OCI-LY1 (cell line): ENCODE results near the gene FNDC3A.

ENCODE experiments used
- EZH2 ChIP-seq: fragments of 200-600 bp; sonication (generic), shearing (Covaris generic); IDR thresholded peaks from 2 replicates; pipeline ENCODE4 v1.8.0; 2017; ENCODE audit warnings: borderline replicate concordance, mixed run types, mild to moderate bottlenecking, antibody characterized with exemption, low read length, moderate library complexity, mixed read lengths
- TF ChIP-seq, protein P1 (sequence below): fragments of 200-600 bp; sonication (generic), shearing (Covaris generic); IDR thresholded peaks from 2 replicates; pipeline ENCODE4 v1.5.1; 2017; ENCODE audit warnings: mild to moderate bottlenecking, antibody characterized with exemption, low read length, moderate library complexity, mixed read lengths

- TF ChIP-seq, protein P1, sequence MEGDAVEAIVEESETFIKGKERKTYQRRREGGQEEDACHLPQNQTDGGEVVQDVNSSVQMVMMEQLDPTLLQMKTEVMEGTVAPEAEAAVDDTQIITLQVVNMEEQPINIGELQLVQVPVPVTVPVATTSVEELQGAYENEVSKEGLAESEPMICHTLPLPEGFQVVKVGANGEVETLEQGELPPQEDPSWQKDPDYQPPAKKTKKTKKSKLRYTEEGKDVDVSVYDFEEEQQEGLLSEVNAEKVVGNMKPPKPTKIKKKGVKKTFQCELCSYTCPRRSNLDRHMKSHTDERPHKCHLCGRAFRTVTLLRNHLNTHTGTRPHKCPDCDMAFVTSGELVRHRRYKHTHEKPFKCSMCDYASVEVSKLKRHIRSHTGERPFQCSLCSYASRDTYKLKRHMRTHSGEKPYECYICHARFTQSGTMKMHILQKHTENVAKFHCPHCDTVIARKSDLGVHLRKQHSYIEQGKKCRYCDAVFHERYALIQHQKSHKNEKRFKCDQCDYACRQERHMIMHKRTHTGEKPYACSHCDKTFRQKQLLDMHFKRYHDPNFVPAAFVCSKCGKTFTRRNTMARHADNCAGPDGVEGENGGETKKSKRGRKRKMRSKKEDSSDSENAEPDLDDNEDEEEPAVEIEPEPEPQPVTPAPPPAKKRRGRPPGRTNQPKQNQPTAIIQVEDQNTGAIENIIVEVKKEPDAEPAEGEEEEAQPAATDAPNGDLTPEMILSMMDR, result no peak
- no peak for TF ChIP-seq EZH2
Measured at GRCh38 chr13:49183672-49184325, 208.1 kb downstream of the FNDC3A start.
